ENCODE measurements around the gene ILDR2.

DNA sequence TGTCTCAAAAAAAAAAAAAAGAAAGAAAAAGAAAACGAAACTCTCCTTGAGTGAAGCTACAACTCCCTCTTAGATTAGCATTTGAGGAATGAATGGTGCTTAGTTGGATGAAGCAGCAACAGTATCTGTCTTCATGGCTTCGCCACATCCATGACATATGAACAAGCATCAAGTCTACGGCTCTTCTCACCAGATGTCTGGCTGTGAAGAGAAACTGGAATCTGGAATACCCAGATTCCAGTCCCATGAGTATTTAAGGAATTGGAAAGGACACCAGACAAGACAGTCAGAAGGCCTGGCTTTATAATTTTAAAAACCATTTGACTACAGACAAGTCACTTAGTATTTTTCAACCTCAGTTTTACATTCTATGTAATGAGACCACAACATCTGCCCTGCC lies 61.2 kb downstream of the ILDR2 start:
- TF ChIP-seq, protein P1, sequence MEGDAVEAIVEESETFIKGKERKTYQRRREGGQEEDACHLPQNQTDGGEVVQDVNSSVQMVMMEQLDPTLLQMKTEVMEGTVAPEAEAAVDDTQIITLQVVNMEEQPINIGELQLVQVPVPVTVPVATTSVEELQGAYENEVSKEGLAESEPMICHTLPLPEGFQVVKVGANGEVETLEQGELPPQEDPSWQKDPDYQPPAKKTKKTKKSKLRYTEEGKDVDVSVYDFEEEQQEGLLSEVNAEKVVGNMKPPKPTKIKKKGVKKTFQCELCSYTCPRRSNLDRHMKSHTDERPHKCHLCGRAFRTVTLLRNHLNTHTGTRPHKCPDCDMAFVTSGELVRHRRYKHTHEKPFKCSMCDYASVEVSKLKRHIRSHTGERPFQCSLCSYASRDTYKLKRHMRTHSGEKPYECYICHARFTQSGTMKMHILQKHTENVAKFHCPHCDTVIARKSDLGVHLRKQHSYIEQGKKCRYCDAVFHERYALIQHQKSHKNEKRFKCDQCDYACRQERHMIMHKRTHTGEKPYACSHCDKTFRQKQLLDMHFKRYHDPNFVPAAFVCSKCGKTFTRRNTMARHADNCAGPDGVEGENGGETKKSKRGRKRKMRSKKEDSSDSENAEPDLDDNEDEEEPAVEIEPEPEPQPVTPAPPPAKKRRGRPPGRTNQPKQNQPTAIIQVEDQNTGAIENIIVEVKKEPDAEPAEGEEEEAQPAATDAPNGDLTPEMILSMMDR (IDR thresholded peaks at IDR 0.05): no peak
- TF ChIP-seq POLR2A (IDR thresholded peaks at IDR 0.05): no peak

All from esophagus squamous epithelium (tissue), 4 donors.